Fibroblast of skin of scalp (primary cell): ENCODE data around the gene RPL23.

Source experiments
- DNase-seq: peaks from one replicate; pipeline ENCODE4 v3.0.0-alpha.2; 2013

RPL23 gene

DNA sequence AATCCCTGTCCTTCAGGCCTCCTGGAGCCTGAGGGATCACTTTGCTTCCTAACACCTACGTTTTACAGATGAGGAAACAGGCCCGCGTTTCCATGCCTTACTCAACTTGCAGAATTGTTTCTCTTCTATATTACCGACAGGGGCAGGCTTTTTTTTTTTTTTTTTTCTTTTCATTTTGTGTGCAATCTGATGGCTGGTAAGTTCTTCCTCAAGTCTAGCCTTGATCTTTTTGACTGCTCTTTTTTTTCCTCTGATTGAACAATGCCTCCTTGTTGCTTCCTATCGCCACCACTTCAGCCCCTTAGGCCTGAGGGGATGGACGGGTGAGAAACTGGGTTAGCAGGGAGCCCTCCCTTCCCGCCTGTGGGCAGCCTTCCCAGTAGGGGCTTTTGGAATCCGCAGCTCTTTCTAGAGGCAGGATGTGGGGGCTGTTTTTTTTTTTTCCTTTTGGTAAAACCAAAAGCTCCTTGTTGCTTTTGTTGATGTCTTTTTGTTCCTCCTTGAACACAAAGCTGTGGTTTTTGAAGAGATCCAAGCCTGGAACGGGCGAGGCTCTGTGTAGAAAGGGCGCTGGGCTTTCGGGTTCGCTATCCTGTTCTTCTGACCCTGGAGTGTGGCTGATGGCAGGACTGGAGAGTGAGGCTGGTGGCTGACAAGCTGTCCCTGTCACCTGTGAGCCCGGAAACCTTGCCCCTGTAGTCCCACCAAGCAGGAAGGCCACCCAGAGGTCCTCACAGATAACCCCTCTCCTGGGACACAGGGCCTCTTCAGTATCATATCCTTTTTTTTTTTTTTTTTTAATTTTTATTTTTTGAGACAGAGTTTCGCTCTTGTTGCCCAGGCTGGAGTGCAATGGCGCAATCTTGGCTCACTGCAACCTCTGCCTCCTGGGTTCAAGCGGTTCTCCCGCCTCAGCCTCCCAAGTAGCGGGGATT lies 30.3 kb upstream of the RPL23 start:
- DNase-seq: peak; percentile 41

DNA sequence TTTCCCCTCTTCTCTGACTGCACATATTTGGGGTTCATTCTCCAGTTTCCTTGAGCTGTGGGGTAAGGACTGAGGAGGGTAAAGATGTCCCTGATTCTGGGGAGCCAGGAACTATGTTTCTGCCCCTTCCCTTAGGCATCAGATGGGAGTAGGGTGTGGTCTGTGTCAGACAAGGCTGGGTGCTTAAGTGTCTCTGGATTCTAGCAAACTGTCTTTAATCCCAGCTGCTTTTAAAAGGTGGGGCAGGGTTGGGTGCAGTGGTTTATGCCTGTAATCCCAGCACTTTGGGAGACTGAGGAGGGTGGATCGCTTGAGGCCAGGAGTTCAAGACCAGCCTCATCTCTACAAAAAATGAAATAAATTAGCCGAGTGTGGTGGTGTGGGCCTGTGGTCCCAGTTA lies 29.3 kb upstream of the RPL23 start:
- no peak for DNase-seq

DNA sequence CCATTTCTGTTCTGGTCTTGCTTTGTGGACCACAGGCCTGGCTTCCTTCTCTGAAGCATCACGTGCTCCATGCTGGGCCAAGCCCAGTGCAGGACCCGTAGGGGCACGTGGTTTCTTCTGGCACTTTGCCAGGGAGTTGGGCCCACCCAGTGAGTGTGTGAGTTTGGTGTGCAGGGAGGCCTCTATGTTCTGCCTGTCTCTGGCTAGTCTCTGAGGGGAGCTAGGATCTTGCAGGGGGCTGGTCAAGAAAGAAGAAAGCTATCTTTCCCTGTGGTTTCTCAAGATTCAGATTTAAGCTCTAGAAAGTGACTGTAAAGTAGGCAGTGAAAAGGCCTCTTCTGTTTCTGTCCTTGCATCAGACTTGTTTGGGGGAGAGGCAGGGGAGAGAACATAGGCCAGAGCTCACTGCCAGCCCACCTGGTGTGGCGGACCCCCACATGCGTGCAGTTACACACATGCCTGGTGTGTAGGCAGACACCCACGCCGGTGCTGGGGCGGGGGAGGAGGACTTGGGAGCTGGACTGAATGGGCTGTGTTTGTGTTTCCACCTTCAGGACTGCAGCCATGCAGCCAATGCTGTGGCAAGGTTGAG lies 28.2 kb upstream of the RPL23 start:
- DNase-seq: peak; percentile 82

DNA sequence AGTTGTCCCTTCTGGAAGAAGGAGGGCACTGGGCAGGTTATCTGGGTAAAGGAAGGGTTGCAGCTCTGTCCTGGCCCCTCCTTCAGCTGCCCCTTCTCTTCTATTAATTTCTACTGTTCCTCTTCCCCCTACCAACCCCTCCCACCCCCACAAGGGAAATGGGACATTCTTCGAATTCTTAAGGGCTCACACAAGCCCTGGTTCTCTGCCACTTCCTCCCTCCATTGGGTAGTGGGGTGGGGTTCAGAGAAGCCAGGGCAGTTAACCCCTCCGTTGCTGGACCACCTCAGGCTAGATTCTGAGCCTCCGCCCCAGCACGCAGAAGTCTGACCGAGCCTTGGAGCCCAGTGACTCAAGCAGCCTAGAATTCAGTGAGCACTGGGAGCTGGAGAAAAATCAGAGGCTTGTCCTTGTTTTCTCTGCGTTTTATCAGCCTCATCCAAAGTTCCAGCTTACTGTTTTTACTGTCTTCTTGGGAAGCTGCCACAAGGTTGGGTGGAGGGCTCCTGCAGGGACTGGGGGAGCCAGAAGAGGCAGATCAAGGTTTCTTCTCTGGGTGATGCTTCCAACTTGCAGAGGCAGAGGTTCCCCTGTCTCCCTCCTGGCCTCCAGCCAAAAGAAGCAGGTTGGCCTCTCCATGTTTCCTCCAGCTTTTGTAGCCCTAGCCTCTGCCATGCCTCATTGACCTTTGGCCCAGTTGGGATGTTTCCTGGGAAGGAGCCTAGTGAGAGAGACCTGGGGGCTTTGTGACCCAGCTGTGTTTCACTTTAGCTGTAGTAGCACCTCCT lies 26.6 kb upstream of the RPL23 start:
- peak; percentile 96 for DNase-seq

DNA sequence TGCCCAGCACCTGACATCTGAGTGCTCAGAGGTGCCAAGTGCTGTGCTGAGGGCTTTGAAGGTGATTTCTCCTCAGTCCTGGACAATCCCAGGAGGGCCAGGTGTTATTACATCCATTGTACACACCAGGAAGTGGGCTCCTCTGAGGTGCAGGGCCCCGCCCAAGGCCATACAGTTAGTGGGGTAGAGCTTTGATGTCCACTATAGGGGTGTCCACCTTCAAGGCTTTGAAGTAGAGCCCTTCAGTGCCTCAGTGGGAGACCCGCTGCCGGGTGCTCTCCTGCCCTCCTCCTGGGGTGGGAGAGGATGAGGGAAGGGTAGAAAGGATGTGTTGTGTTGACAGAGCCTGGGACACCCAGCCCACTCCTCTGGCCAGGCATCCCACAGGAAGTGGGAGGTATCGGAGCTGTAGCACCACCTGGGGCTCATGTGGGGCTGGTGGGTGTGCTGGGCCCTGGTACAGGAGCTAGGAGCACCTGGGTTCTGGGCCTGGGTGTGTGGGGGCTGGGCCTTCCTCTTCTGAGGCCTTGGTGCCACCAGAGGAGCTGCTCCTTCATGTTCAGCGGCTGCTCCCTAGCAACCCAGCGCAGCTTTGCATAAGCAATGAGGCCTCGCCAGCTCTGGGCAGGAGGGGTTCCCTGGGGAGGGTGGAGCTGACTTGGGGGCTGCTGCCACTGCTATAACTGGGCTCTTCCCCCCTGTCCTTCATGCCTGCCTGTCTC lies 23.8 kb upstream of the RPL23 start:
- DNase-seq: no peak

DNA sequence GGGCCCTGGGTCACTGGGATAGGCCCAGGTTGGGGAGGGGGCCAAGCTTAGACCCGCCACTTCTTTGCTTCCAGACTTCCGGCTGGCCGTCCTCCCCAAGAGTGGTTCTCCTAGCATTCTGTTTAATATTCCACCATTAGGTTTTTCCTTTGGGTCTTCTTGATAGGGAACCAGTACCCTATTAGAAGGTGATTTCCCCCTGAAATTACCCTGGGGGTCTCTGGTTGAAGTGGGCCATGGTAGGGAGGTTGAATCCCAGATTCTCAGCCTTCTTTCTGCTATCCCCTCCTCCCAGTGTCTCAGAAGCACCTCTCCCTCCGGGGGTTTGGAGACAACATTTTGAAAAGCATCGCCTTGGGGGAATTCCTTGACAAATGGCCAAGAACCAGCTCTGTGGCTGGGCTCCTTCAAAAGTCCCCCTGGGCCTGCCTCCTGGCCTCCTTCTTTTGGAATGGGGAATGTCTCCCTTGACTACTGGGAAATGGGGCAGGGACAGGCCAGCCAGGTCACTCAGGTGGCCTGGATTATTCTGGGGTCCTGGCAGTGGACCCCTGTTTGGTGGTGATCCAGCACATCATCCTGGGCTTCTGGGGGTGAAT lies 22.1 kb upstream of the RPL23 start:
- peak; percentile 88 for DNase-seq

DNA sequence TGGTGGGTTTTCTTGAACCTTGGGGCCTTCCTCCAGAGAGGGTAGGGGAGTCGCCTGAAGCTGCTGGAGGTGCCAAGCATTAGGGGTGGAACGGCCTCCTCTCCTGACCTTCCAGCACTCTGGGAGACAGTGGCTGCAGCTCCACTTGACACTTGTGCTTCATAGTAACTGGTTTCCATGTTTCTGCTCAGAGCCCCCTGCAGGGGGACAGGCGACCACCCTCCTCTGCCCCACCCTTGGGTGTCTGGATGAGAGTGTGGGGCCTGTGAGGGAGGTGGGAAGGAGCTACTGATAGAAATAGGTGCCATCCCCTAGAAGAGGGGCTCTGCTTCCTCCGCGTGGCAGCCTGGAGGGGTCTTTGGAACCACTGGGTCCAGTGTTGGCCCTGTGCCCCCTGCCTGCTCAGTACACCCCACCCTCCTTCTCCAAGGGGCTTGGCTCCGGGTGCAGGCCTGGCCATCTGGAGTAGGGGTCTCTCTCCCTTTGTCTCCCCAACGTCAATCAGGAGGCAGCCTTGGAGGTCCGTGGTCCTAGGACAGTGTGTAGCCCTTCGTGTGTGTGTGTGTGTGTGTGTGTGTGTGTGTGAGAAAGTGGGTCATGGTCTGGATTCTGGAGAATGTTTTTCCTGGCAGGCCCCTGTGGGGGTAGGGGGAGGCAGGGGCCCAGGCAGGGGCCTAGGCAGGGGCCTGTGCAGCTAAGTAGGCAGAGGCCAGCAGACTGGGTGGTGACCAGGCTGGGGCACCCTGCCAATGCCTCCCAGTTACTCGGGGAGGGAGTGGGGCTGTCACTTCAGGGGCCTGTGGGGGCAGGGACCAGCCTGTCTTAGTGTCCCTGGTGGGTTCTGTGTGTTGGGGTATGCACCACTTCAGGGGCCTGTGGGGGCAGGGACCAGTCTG lies 21.2 kb upstream of the RPL23 start:
- peak; percentile 87 for DNase-seq

DNA sequence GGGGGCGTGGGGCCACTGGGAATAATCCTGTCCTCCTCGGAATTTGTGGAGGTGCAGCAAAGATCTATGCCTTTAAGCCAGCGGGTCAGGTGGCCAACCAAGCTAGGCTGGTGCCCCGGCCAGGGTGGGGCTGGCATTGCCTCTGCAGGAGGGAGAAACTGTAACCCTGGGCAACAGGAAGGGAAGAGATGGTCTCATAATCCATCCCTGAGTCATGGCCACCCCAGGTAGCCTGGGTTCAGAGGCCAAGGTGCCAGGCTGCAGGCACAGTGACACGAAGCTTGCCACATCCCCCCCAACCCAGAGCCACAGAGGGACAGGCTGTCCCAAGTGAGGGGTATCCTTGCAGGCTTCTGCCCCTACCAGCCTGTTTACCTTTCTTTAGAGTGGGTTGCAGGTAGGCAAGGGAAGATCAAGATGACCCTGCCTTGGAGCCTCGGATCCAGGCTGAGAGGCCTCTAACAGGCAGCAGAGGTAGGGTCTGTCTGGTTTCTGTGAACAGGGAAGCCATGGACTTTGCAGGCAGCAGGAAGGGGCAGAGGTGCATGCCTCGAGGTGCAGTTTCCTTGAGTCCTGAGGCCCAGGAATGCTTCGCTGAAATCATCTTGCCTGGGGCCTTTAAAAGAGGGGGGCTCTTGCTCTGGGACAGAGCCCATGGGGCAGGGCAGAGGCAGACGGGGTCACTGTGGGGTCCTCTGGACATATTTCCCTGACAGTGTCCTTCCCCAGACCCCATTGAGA lies 20.3 kb upstream of the RPL23 start:
- no peak for DNase-seq

DNA sequence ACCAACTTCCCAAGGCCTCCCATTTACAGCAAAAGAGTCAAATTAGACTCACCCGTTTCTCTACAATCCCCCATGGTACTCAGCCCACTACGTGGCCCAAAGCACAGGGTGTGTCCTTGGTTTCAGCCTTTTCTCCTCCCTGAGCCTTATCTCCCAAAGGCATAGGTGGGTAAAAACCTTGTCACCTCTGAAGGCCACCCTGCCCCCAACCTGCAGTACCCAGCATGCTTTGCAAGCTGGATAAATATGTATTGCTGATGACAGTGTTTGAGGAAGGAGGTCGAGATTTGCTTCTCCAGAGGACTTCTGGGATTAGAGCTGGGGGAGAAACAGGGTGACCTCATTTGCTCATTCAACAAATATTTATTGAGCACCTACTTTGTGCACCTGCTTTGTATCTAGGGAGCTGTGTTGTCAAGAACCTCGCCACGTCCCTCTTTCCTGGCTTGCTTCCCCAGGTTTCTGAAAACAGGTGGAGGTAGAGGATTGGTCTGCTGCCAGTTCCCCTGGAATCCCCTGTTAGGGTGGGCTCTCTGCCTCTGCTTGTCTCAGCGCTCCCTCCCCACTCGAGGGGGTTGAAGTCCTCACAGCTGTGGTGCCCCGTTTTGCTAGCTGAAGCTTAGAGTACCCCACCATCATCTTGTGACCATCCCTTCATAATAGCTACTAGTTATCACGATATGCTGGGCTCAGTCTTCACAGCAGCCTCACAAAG lies 19.3 kb upstream of the RPL23 start:
- no peak for DNase-seq

DNA sequence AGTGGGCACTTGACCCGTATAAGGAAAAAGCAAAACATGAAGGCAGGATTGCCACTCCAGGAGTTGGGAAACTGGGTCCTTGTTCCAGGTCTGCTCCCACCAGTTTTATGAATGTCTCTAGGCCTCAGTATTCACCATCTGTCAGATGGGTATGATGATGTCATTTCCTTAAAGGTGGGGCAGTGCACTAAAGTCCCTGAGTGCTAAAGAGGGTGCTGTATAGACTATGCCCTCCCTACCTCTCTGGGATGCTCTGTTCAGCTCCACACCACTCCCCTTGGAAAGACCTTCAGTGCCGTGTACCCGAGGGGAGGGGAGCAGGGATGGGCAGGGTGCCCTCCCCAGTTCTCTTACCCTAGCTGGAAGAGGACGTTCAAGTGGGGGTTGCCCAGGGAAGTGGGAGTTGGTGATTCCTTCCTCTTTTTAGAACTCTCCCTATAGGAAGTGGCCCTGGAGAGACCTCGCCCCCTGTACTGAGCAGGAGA lies 18.5 kb upstream of the RPL23 start:
- DNase-seq: no peak

DNA sequence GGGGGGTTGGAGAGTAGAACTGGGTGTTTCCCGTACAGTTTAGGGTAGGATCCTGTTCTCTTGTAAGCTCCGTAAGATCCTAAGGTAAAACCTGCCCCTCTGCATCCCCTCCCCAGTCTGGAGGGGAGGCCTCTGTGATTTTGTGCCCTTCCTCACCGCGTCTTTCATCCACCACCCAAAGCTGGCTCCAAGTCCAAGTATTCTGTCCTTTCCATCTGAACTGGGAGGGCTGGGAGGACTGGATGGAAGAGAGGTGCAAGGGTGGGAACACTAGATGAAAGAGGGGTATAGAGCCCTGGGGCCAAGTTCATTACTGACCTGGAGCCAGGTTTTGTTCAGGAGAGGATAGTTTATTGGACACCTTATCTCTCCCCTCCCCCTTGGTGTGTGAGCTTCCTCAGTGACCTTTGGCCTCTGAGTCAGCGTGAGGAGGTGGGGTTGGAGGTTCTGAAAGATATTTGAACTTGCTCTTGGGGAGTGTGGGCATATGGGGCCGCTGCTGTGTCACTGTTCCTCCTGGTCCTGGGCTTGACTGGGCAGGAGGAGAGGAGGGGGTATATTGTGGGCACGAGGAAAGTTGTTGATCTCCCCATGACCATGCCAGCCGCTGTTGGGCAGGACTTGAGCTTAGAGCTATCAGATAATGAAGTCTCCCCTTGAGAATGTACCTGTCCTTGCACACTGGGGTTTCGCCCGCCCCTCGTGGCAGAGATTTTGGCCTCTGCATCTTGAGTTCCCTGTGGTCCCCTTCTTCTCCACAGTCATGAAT lies 17.9 kb upstream of the RPL23 start:
- DNase-seq: peak; percentile 70

DNA sequence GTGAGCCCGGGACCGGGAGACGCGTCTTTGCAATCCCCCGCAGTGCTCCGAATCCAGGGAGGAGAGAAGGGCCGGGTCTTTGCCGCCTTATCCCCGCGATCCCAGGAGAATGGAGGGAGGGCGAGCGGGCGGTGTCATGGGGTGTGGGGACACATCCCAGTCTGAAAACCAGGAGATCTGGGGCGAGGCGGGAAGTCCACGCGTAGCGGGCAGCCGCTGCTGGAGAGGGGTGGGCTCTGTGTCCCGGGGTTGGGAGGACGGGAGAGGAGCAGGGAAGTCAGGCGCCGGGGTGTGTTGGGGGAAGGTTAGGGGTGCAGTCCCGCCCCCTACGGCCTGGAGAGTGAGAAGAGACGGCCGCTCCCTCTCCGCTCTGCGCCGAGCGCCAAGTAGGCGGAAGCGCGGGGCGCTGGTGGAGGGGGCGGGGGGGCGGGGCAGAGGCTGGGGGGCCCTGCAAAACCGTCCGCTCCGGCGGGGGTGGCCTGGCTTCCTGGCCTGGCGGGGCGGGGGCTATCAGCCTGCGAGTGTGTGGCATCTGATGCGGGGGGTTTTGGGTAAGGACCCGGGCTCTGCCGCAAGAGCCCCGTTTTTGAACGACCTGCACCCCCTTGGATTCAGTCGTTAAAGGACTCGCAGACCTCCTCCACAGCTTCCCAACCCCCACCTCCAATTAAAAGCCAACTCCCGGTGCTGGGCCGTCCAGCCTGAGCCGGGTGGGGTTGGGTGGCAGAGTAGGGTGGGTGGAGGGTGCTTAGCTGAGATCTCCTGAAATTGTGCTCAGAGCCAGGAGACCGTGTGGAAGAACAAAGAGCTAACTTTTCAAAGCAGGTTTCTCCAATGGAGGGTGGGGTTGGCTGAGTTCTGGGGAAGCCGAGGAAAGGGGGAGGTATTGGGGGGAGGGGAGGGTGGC lies 17.0 kb upstream of the RPL23 start:
- DNase-seq: peak; percentile 65

DNA sequence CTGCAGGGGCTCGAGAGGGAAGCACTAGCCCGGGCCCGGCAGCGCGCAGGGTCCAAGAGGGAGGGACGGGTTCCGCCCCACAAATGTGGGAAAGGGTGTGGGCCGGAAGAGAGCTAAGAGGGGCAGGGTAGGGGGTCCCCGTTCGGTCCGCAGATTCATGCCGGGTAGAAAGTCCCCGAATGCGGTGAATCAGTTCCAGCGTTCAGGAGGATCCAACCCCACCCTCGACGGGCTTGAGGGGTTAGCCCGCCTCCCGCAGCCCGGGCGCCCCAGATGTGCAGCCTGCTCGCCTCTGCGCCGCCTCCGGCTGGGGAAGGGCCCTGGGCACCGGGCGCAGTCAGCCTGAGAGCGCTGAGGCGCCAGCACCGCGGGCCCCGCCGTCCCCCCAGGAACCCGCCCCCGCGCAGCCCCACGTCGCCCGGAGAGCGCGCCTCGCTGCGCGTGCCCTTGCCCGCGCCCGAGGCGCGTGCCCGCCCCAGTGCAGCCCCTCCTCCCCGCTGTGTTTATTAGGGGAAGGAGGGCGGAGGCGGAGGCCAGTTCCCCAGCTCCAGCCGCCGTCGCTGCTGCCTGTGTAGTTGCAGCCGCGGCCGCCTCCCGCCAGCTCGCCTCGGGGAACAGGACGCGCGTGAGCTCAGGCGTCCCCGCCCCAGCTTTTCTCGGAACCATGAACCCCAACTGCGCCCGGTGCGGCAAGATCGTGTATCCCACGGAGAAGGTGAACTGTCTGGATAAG lies 16.2 kb upstream of the RPL23 start, which contains the start of gene LASP1:
TSS of gene LASP1 (plus strand) at position 533 of the 733 bp plus-strand sequence. CDS start at position 665, 132 bp downstream.
- DNase-seq: peak; percentile 95

DNA sequence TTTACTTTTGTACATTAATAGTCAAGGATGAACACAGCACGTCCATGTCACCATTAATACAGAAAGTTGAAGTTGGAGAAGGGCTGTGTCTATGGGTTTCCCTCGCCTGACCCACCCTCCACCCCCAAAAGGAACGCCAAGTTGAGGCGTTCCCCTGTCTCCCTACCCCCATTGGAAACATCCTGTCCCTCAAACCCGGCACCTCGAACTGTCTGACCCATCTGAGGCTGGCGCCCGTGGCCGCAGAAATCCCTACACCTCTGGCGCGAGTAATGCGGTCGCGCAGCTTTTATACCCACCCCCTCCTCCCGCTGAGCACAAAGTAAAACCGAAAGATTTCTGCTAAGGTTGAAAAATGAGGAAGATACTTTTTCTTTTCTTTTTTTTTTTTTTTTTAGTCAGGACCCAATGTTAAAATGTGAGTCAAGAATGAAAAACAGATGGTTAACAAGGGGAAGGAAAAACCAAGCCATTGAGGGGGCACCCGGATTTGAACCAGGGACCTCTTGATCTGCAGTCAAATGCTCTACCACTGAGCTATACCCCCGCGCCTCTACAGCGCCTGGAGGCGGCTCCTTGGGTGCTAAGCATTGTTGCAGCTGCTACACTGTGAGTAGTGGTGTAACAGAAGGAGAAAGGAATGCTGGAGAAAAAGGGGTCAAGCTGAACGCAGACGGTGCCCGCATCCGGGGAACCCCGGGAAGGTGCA lies 15.4 kb upstream of the RPL23 start:
- DNase-seq: peak; percentile 92

DNA sequence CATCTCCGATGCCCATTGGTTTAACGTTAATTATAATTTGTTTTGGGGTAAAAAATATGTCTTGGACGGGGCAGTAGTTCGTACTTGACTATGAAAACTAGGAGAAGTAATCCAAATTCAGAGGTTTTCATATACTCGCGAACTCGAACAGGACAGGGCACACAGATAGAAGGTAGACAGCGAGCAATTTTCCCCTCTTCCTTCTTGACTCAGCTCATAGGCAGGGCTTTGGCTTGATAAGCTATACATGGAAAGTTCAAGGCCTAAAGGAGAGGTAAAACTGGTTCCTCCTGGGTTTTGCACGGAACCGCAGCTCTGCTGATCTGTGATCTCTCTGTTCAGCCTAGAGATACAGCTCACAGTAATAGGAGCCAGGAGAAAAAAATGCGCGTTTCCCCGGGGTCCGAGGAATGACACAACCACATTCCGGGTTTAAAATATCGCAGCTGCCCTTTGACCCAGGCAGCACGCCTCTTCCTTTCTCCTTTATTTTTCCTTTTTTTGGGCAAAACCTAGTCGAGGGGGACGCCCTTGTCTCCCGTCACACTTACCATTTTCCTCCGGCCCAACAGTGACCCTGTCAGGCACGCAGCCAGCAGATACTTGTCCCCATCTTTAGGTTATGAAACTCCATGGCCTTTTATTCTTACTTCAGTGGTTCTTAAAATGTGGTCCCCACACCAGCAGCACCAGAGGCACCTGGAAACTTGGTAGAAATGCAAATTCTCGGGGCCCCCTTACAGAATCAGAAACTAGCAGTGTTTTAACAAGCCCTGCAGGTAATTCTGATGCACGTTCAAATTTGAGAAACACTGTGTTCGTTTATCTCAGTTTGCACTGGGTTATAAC lies 14.7 kb upstream of the RPL23 start:
- peak; percentile 89 for DNase-seq
